Measurements from ENCODE around the gene KIRREL3. TPM values are rescaled to one million over a fixed set of nuclear protein-coding genes. Genes with fewer than 3 reads are reported as not detected.

Gene KIRREL3
- total RNA-seq, 2 experiments from 2014 or later, result not detected

- Mint-ChIP-seq H3K9me3 (no peaks in the 10 kb centered on the region), H3K4me1 (no peaks in the 10 kb centered on the region), H3K36me3 (ENCODE audit: low read depth) (no peaks in the 10 kb centered on the region), H3K27me3 (peaks cover 10% of the 10 kb centered on the region), H3K4me3 (no peak overlapping the region), H3K27ac (no peak overlapping the region)
- ChIA-PET POLR2A (no interaction called here), CTCF (interaction anchor here (0.7 kb wide), 1 partner anchor 560 kb away, joined by 4 read pairs; no protein-coding TSS in a partner anchor)
- DNase-seq, result no peak
These were observed 293.1 kb downstream of the KIRREL3 start for GRCh38 chr11:126707498-126707897.

DNA sequence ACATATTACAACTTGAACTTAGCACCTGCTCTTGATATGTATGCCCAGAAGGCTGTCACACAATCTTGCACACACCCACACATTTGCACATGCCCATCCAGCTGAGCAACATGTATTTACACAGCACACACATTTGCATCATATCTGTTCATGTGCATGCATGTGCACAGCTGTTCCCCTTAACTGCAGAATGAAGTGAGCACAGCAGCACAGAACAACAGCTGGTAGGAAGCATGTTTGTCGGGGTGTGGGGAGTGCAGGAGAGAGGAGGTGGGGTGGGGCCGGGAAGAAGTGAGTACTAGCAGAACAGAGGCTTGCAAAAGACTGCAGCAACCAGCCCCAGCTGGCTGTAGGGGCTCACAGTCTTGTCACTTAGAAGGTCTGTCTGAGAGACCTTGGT, 296.5 kb downstream of the KIRREL3 start:
- Mint-ChIP-seq H3K4me1 (no peaks in the 10 kb centered on the region), H3K9me3 (no peaks in the 10 kb centered on the region), H3K27ac (no peak overlapping the region), H3K27me3 (no peaks in the 10 kb centered on the region), H3K4me3 (no peak overlapping the region), H3K36me3 (ENCODE audit: low read depth) (no peaks in the 10 kb centered on the region)
- DNase-seq, result no peak
- ChIA-PET CTCF (no interaction called here), POLR2A (no interaction called here)

- CTCF ChIA-PET, result no interaction called here
- Mint-ChIP-seq H3K4me1 (no peaks in the 10 kb centered on the region), H3K27ac (no peak overlapping the region), H3K27me3 (no peaks in the 10 kb centered on the region), H3K36me3 (ENCODE audit: low read depth) (no peaks in the 10 kb centered on the region), H3K4me3 (no peak overlapping the region), H3K9me3 (no peaks in the 10 kb centered on the region)
- POLR2A ChIA-PET, result no interaction called here
- no peak for DNase-seq
These were observed 296.9 kb downstream of the KIRREL3 start for GRCh38 chr11:126703662-126704061.

GRCh38 chr11:126702987-126703386, 297.6 kb downstream of the KIRREL3 start:
- POLR2A ChIA-PET, result no interaction called here
- DNase-seq, result no peak
- CTCF ChIA-PET, result no interaction called here
- Mint-ChIP-seq H3K27ac (no peak overlapping the region), H3K9me3 (no peaks in the 10 kb centered on the region), H3K27me3 (no peaks in the 10 kb centered on the region), H3K36me3 (ENCODE audit: low read depth) (no peaks in the 10 kb centered on the region), H3K4me3 (no peak overlapping the region), H3K4me1 (no peaks in the 10 kb centered on the region)

- ChIA-PET CTCF (no interaction called here), POLR2A (no interaction called here)
- Mint-ChIP-seq H3K27ac (no peak overlapping the region), H3K36me3 (ENCODE audit: low read depth) (no peaks in the 10 kb centered on the region), H3K27me3 (no peaks in the 10 kb centered on the region), H3K9me3 (no peaks in the 10 kb centered on the region), H3K4me1 (no peaks in the 10 kb centered on the region), H3K4me3 (no peak overlapping the region)
- no peak for DNase-seq
These were observed 298.3 kb downstream of the KIRREL3 start for GRCh38 chr11:126702165-126702720.

- H3K27me3 Mint-ChIP-seq, result no peaks in the 10 kb centered on the region
- H3K36me3 Mint-ChIP-seq (ENCODE audit: low read depth), result no peaks in the 10 kb centered on the region
- no peaks in the 10 kb centered on the region for H3K9me3 Mint-ChIP-seq
- DNase-seq, result no peak
- H3K4me1 Mint-ChIP-seq, result no peaks in the 10 kb centered on the region
- ChIA-PET CTCF (interaction anchor here (0.8 kb wide), 1 partner anchor 15 kb away, joined by 3 read pairs; no protein-coding TSS in a partner anchor), POLR2A (no interaction called here)
- no peak overlapping the region for H3K27ac Mint-ChIP-seq
- no peak overlapping the region for H3K4me3 Mint-ChIP-seq
These were observed 299.1 kb downstream of the KIRREL3 start for GRCh38 chr11:126701520-126701897.

DNA sequence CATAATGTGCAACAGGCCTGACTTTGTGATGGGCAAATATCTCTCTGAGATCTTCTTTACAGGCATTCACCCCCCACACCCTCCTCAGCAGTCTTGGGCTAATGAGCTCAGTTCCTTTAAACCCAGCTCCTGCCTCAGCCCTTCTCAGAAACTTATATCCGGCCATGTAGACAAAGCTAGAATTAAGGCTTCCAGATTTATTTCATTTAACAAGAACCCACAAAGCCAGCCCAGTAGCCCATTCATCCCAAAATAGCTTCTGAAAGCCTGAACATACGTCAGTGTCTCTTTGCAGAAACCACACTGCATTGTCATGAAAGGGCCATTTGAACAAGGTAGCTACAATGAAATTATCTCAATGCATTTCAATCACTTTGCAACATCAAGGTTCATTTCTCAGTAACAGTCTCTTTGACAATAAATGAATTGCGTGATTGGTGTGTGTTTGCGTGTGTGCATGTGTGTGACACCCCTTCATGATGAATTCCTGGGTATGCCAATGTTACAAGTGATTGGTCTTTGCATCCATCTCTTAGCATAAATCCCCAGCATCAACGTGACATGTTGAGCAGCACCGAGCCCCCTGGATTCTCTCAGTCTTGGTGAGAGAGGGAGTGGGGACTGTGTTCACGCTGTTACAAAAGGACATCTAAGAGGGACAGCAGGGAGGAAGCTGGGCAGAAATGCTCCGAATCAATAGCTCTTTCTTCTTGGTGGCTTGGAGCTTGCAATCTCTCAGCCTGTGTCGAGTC, 299.6 kb downstream of the KIRREL3 start:
- DNase-seq, result no peak
- no peaks in the 10 kb centered on the region for H3K9me3 Mint-ChIP-seq
- CTCF ChIA-PET, result interaction anchor here (0.8 kb wide), 1 partner anchor 15 kb away, joined by 3 read pairs; no protein-coding TSS in a partner anchor
- POLR2A ChIA-PET, result no interaction called here
- H3K36me3 Mint-ChIP-seq (ENCODE audit: low read depth), result no peaks in the 10 kb centered on the region
- no peaks in the 10 kb centered on the region for H3K27me3 Mint-ChIP-seq
- no peaks in the 10 kb centered on the region for H3K4me1 Mint-ChIP-seq
- no peak overlapping the region for H3K27ac Mint-ChIP-seq
- no peak overlapping the region for H3K4me3 Mint-ChIP-seq

DNA sequence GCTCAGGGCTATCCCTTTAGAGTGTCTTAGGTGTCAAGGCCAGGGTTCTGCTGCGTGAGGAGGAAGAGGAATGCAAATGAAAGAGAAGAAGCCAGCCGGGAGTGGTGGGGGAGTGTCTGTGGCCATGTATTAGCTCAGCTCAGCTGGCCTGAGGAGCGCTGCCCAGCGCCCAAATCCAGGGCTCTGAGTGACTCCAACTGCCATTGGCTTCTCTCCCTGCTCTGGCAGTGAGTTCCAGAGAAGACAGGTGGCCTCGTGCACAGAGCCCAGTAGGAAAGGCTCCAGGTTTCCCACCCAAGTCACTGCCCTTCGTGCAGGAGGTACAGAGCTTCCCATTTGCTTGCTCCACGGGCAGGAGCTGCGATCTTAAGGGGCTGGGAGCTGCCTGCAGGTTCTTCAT, 302.0 kb downstream of the KIRREL3 start:
- H3K36me3 Mint-ChIP-seq (ENCODE audit: low read depth), result no peaks in the 10 kb centered on the region
- no peak overlapping the region for H3K27ac Mint-ChIP-seq
- CTCF ChIA-PET, result no interaction called here
- POLR2A ChIA-PET, result no interaction called here
- H3K4me3 Mint-ChIP-seq, result no peak overlapping the region
- DNase-seq, result no peak
- no peaks in the 10 kb centered on the region for H3K9me3 Mint-ChIP-seq
- no peaks in the 10 kb centered on the region for H3K27me3 Mint-ChIP-seq
- no peaks in the 10 kb centered on the region for H3K4me1 Mint-ChIP-seq

- no peaks in the 10 kb centered on the region for H3K27me3 Mint-ChIP-seq
- no peak overlapping the region for H3K4me3 Mint-ChIP-seq
- DNase-seq, result no peak
- CTCF ChIA-PET, result no interaction called here
- no peak overlapping the region for H3K27ac Mint-ChIP-seq
- no peaks in the 10 kb centered on the region for H3K9me3 Mint-ChIP-seq
- no peaks in the 10 kb centered on the region for H3K4me1 Mint-ChIP-seq
- POLR2A ChIA-PET, result no interaction called here
- no peaks in the 10 kb centered on the region for H3K36me3 Mint-ChIP-seq (ENCODE audit: low read depth)
These were observed 302.6 kb downstream of the KIRREL3 start for GRCh38 chr11:126697936-126698335.

DNA sequence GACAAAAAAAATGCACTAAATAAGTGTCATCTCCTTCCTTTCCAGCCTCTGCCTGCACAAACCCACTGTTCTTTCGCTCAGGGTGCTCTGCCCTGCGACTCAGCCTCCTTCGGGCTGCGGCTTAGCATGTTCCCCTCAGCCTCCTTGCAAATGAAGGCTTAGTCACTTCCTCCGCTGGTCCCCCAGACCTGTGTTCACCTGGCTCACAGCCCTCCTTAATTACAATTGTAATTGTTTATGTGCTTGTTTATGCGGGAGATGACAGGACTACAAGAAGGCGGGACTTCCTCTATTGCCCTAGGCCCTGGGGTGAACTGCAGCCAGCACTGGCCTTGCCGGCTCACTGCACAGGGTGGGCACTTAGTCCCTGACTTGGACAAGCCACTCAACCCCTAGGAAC, 303.6 kb downstream of the KIRREL3 start:
- no peaks in the 10 kb centered on the region for H3K36me3 Mint-ChIP-seq (ENCODE audit: low read depth)
- no peak overlapping the region for H3K27ac Mint-ChIP-seq
- DNase-seq, result no peak
- H3K4me3 Mint-ChIP-seq, result no peak overlapping the region
- H3K4me1 Mint-ChIP-seq, result no peaks in the 10 kb centered on the region
- H3K9me3 Mint-ChIP-seq, result no peaks in the 10 kb centered on the region
- ChIA-PET CTCF (no interaction called here), POLR2A (no interaction called here)
- H3K27me3 Mint-ChIP-seq, result no peaks in the 10 kb centered on the region

DNA sequence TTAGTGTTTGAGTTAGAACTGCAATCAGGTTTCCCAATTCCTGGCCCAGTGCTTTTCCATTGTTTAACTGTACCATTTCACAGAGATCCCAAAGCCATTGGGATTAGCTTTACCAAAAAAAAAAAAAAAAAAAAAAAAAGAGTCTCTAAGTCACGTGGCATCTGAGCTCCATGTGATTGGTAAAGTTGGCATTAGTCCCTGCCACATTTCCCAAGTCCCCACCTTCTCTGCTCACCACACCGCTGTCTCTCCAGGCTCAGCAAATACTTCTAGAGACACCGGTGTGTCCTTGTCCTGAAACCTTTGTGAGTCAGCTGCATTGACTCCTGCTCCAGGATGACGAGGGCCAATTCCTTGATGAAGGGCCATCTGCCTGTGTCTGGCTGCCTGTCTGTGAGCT, 305.3 kb downstream of the KIRREL3 start:
- ChIA-PET POLR2A (no interaction called here), CTCF (interaction anchor here (0.6 kb wide), 1 partner anchor 321 kb away, joined by 4 read pairs; no protein-coding TSS in a partner anchor)
- no peak for DNase-seq
- H3K36me3 Mint-ChIP-seq (ENCODE audit: low read depth), result no peaks in the 10 kb centered on the region
- no peak overlapping the region for H3K27ac Mint-ChIP-seq
- H3K27me3 Mint-ChIP-seq, result no peaks in the 10 kb centered on the region
- no peak overlapping the region for H3K4me3 Mint-ChIP-seq
- no peaks in the 10 kb centered on the region for H3K4me1 Mint-ChIP-seq
- no peaks in the 10 kb centered on the region for H3K9me3 Mint-ChIP-seq

- Mint-ChIP-seq H3K27ac (no peak overlapping the region), H3K4me1 (no peaks in the 10 kb centered on the region), H3K4me3 (no peak overlapping the region), H3K9me3 (no peaks in the 10 kb centered on the region), H3K36me3 (ENCODE audit: low read depth) (no peaks in the 10 kb centered on the region), H3K27me3 (no peaks in the 10 kb centered on the region)
- DNase-seq, result no peak
- POLR2A ChIA-PET, result no interaction called here
- CTCF ChIA-PET, result no interaction called here
These were observed 306.4 kb downstream of the KIRREL3 start for GRCh38 chr11:126694065-126694625.

DNA sequence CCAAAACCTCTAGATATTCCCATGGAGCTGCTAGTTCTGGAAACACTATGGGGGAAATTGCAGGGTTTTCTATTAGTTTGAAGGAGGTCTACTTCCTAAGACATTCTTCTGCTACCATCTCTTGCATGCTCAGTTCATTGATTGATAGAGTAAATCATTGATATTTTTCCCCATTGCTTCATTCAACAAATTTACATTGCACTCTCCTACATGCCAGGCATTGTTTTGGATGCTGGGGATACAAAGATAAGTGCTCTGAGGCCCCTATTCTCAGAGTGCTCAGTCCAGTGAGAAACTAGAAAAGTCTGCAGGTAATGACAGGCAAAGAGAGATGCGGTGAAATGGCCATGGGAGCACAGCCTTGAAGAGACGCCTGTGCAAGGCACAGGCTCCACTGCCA, 313.1 kb downstream of the KIRREL3 start:
- Mint-ChIP-seq H3K27ac (no peak overlapping the region), H3K9me3 (no peaks in the 10 kb centered on the region), H3K4me3 (no peak overlapping the region), H3K4me1 (no peaks in the 10 kb centered on the region), H3K36me3 (ENCODE audit: low read depth) (no peaks in the 10 kb centered on the region), H3K27me3 (no peaks in the 10 kb centered on the region)
- CTCF ChIA-PET, result interaction anchor here (0.7 kb wide), 1 partner anchor 12 kb away, joined by 3 read pairs; no protein-coding TSS in a partner anchor
- no peak for DNase-seq
- POLR2A ChIA-PET, result no interaction called here

DNA sequence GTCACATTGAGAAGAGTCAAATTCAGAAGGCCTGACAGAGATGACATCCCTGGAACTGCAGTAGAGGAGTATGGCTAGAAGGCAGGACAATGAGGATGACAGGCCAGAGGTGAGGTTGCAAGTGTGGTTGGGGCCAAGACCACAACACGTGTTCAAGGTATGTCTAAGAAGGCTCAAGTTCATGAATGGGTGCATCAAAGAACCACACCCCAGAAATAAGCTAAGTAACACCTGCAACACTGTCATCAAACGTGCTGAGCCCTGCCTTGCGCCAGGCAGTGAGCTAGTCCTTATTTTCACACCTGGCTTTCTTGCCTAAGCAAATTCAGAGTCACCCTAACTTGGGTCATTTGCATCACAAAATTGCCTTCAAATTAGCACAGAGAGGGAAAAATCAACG, 313.6 kb downstream of the KIRREL3 start:
- ChIA-PET POLR2A (no interaction called here), CTCF (interaction anchor here (0.7 kb wide), 1 partner anchor 13 kb away, joined by 3 read pairs; no protein-coding TSS in a partner anchor)
- no peaks in the 10 kb centered on the region for H3K36me3 Mint-ChIP-seq (ENCODE audit: low read depth)
- H3K27ac Mint-ChIP-seq, result no peak overlapping the region
- H3K4me3 Mint-ChIP-seq, result no peak overlapping the region
- DNase-seq, result no peak
- H3K4me1 Mint-ChIP-seq, result no peaks in the 10 kb centered on the region
- no peaks in the 10 kb centered on the region for H3K9me3 Mint-ChIP-seq
- H3K27me3 Mint-ChIP-seq, result no peaks in the 10 kb centered on the region

Measured in activated CD4-positive, alpha-beta T cell treated with anti-CD3 and anti-CD28 coated beads, Interleukin-2, amount 10 ng/mL, durations not matched to agents 7 days and 5 days (primary cell).